NCI-H82 treated with DMSO at 0.1 percent for 48 hours (cell line): ENCODE results near the gene CHMP4B.

Experiments used
- DNase-seq: peaks from one replicate; lab custom pipeline; 2025; ENCODE audit not compliant: unreplicated experiment; lab: John Stamatoyannopoulos, UW

Gene CHMP4B

DNA sequence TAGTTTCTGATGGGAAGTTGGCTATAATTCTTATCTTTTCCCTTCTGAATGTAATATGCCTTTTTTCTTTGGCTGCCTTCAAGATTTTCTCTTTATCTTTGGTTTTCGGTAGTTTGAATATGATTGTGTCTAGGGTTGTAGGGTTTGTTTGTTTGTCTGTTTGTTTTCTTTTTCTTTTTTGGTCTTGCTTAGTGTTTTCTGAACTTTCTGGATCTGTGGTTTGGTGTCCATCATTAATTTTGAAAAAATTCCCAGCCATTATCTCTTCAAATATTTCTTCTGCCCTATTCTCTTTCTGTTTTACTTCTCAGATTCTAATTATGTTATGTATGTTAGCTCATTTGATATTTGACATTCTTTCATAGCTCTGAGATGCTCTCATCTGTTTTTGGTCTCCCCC is 79.4 kb downstream of the CHMP4B start:
- no peak for DNase-seq

DNA sequence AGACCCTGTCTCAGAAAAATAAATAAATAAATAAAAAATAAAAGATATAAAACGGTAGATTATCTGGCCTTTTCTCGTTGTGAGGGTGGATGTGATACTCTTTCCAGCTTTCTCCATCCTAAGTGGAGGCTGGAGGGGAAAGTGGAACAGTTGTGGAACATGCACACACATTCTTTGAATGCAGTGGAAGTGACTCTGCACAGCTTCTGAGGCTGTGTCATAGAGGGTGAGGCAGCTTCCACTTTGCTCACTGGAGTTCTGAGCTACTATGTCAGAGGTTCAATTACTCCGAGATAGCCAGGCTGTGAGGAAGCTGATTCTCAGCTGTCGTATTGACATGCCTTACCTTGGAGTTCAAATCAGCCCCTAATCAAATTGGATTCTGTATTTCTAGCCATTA is 82.2 kb downstream of the CHMP4B start:
- DNase-seq, result no peak

DNA sequence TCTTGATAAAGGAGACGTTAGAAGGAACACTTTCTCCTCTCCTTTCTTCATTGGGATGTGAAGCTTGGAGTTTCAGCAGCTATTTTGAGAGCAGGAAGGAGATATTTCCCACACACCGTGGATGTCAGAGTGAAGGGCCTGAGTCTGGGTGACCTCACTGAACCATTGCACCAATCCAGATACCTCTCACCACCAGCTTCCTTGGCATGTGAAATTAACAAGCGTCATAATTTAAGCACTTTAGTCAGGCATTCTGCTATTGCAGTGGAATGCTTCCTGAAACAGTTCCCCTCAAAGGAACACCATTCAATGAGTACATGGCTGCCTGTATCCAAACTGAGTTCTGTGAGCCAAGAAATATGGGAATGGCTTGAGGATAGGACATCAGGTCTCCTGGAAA is 83.7 kb downstream of the CHMP4B start:
- DNase-seq, result no peak

DNA sequence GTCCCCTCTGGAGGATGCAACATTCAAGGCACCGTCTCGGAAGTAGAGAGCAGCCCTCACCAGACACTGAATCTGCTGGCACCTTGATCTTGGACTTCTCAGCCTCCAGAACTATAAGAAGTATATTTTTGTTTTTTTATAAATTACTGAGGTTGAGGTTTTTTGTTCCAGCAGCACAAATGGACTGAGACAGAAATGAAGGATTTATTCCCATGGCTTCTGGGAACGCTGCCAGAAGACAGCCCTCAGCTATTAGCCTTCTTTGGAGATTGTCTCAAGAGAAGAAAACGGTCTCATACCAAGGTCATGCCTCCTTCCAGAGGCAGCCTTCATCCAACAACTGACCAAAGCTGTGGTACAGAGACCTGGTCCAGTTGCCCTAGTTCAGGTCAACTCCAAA is 85.4 kb downstream of the CHMP4B start:
- DNase-seq, result no peak

DNA sequence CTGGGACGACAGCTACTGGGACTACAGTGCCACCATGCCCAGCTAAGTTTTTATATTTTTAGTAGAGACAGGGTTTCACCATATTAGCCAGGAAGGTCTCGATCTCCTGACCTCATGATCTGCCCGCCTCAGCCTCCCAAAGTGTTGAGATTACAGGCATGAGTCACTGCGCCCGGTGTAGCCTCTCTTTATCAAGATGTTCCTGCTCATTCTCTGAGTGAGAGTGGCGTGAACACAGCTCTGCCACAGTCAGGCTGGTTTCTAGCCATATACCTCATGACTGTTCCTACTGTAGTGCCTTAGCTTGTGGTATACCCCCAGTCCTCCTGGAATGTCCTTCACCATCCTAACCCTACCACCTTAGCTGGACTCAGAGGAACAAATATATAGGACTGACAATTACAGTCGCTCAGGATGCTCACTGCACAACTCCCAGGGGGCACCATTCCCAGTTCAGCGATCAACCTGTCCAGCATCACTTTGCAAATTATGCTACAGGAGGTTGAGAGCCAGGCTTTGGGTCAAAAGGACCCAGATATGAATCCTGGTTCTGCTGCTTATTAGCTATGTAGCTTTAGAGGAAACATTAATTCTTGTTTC is 86.3 kb downstream of the CHMP4B start:
- DNase-seq, result no peak

DNA sequence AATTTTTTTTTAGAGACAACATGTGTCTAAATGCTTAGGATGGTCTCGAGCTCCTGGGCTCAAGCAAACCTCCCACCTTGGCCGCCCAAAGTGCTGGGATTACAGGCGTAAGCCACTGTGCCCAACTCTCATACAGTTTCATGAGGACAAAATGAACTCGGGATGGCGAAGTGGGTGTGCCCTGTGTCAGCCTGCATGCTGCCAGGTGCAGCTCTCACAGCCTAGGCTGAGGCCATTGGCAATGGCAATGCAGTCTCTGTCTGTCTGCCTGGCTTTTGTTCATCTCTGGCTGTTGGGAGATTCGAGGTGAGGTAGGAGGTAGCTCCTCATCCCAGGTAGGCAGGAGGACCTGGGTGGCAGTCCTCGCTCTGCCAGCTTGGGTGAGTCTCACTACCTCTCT is 88.0 kb downstream of the CHMP4B start:
- DNase-seq, result no peak

DNA sequence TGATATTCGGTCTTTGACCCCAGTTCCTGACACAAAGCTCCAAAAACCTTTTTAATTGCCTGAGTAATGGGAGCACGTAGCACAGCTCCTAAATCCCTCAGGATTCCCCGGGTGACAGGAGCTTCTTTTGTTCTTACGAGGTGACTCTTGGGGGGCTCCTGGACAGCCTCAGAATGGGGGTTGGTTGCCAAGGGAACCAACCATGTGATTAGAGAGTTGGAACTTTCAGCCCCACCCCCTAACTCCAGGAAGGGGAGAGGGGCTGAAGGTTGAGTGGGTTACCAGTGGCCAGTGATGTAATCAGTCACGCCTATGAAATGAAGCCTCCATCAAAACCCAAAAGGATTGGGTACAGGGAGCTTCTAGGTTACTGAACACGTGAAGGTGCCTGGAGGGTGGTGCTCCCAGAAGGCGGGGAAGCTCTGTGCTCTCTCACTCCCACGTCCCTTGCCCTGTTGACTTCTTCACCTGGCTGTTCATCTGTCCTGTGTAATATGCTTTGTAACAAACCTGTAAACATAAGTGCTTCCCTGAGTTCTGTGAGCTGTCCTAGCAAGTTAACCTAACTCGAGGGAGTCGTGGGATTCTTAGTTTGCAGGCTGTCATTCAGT is 89.5 kb downstream of the CHMP4B start:
- DNase-seq, result no peak

DNA sequence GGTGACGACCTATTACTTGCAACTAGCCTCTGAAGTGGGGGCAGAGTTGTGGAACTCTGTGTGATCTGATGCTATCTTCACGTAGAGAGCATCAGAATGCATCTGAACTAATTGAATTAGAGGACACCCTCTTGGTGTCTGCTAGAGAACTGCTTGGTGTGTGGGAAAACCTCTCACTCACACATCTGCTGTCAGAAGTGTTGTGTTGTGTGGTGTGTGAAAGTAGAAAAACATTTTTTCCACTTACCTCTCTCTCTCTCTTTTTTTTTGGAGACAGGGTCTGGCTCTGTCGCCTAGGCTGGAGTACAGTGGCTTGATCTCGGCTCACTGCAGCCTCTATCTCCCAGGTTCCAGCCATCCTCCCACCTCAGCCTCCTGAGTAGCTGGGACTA is 90.0 kb downstream of the CHMP4B start:
- DNase-seq, result no peak

DNA sequence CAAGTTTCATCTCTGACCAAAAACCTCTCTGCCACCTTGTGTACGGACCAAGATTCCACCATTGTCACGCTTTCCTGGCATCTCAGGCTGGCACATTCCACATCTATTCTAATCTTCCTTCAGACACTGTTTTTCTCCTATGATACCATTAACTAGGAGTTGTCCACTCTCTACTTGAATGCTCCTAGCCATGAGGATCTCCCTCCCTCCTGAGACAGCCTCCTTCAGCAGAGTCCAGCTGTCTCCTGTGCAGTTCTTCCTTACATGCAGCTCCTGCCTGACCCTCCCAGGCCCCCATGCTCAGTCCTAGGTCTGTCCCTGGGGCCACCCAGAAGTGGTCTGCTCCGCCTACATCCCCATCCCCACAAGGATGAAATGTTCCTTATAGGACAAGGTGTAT is 90.9 kb downstream of the CHMP4B start:
- no peak for DNase-seq
